ENCODE results near the gene POLA1.
A peak's percentile ranks its signal among the peaks of the same experiment; 100 is the strongest.

The POLA1 gene

DNA sequence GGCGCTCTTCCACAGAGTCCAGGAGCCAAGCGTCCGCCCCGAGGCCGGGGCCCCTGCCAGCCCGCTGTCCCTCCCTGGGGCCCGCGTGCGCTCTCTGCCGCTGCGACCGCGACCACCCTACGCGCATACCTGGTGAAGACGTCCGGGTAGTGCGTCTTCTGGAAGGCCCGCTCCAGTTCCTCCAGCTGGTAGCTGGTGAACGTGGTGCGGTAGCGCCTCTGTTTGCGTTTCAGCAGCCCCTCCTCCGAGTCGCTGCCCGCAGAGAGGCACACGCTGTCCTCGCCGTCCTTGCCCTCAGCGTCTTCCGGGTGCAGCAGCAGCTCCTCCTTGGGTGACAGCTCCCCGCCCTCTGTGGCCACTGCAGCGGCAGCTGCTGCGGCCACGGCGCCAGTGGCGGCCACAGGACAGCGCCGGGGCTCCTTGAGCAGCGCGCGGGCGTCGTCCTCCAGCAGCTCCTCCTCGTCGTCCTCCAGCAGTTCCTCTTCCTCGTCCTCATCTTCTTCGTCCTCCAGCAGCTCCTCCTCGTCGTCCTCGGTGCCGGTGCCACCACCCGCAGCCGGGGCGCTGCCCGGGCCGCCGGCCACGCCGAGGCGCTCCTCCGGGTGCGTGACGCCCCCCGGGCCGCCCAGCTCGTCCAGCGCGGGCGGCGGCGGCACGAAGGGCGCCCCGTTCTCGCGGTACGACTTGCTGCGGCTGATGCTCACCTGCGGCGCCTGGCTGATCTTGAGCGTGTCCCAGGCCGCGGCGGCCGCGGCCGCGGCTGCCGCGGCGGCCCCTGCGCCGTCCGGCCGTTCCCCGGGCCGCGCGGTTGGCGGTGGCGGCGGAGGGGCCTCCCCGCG is 319.3 kb downstream of the POLA1 start:
- DNase-seq: no peak

DNA sequence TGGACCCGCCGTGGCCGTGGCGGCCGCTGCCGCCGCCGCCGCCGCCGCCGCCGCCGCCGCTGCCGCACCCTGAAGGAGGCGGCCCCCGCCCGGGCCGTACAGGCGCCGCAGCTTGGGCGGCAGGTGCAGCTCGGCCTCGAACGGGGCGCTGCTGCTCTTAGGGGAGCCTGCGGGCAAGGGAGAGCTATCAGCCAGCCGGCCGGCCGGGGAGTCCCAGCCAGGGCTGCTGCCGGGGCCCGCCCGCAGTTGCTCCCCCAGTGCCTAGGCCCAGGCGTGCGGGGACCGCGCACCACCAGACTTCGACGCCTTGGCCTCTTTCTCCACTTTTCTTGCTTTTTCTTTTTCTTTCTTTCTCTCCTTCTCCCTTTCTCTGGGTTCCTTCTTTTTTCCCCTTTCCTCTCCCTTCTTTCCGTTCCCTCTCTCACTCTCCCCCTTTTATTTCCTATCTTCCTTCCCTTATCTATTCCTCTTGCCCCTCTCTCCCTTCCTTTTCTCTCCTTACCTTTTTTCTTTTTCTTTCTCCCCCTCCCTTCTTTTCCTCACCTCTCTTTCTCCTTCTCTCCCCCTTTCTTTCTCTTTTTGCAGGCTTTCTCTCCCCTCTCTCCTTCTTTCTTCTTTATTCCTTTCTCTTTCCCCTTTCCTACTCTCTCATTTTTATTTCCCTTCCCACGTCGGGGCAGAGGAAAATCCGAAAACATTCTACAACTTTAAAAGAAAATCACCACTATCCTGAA is 320.1 kb downstream of the POLA1 start:
- no peak for DNase-seq

DNA sequence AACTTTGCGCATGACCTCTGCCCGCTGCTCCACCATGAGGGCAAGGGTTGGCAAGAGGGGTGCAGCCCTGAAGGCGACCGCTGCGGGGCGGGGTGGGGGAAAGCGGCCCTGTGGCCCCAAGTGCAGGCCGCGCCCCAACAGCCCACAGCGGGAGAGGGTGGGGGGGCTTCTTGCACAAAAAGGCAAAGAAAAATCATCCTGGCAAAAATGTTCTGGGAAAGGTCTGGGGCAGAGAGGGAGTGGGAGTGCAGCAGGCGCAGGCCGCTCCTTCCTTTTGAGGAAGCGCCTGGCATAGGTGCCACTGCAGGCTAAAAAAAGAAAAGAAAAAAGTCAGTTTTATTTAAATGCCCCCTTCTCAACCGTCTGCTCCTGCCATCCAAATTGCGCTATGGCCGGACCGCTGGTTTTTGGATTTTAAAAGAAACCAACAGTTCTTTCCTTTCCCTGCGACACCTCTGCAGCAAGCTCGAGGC is 320.7 kb downstream of the POLA1 start:
- DNase-seq: no peak

DNA sequence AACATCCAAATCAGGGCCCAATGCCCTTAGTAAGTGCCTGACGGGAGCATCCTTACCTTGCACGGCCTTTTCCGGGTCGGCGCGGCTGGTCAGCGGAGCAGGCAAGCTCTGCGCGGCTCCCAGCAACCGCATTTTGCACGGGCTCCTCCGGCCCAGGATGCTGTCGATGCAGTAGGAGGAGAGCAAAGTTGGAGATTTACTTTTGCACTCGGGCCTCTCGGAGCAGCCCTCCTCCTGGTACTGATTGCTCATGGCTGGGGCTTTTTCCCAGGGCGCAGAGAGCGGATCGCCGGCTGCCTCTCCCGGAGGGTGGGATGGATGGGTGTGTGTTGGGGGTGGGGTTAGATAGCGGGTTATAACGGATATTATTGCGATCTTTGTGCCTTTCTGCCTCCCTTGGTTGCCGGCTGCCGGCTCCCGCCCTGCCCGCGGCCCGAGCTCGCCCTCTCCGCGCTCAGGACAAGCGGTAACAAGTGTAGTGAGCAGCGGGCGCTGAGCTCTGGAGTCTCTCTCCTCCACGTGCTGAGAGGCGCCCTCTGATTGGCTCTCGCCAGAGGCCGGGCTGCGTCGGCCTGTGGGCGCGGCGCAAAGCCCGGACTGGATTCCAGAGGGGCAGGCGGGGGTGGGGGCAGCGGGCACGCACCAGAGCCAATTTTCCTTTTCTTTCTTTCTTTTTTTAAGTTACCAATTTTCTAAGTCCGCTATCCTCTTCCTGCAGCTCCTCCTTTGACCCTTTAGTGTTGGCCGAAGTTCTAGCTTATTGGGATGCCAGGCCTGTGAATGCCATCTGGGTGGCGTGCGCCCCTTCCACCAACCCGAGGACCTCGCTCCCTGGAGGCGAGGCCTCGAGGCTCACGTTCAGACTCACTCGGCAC is 322.0 kb downstream of the POLA1 start, which contains the start of gene ARX:
TSS of gene ARX (minus strand) at position 480 of the 875 bp plus-strand sequence. CDS start at position 252, 228 bp downstream.
- peak; percentile 40 for DNase-seq

DNA sequence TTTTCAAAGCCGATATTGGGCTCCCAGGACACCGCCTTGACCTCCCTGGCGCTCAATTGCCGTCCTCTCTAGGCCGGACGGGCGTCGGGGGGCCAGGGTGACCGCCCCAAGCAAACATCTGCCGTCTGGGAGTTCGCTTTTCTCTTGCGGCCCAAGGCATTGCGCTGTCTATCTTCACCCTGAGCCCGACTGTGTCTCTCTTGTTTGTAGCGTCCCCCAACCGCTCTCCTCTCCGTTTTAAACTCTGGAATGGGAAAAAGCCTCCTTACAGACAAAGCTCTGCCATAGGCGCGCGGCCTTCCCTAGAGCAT is 322.6 kb downstream of the POLA1 start:
- no peak for DNase-seq

DNA sequence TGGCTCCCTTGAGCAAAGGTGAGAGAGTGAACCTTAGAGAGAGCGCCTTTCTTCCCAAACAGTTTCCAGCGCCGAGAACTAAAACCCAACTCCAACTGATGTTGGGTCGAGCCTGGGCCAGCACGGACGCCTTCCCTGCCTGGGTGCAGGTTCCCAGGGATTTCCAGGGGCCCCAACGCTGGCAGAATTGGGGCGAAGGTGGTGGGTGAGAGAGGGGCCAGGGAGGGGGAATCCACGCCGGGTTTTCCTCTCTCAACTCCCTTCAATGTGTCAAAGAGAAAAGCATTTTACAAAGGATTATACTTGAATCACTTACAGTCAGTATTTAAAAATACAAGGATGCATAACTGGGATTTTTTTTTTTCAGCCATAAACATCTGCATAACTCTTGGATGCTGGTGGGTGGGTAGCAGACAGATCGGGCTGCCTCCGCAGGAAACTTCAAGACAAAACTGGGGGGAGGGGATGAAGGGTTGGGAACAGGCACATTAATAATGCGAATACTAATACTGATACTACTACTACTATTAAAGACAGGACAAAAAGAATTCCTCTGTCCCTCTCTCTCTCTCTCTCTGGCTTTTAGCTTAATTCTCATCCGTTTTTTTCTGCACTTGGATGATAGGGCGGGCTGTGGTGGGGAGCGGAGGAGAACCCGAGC is 323.4 kb downstream of the POLA1 start:
- no peak for DNase-seq

DNA sequence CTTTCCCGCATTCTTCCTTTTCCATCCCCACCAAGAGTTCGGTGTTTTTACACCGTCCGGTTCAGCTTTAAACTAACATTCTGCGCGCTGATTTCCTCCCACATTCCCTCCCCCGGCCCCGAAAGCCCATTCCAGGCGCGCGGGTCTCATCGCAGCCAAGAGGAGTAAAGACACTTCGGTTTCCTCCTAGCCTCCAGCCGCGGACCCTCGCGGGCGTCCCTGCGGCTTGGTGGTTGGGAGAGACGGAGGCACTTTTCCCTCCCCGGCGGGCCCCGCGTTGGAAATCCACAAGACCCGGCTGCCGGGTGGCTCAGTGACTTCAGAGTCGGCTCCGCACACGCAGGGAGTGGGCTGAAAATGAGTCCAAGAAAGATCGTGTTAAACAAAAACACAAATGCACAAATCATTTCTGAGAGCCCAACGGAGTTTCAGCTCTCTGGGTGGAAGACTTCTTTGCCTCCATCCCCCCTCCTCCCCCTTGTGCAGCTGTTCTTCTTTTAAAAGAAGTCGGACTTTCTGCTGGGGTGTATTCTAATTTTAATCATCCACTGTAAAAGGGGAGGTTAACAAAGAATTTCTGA is 324.0 kb downstream of the POLA1 start:
- DNase-seq: no peak

DNA sequence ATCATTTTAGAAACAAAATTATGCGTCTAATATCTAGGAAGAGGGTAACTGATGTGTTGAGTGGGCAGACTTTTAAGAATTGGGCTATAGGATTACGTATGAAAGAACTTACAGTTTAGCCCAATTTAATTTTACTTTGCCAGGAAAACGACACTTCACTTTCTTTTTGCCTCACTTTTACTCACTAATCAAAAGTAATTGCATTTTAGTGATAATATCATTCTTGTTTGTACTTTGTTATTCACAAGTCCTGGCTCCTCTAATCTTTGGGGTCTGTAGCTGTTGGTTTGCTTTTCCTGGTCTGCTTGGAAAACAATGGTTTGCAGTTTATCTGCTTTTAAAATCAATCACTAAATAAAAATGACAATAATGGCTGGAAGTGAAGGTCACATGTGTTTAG is 325.0 kb downstream of the POLA1 start:
- DNase-seq: no peak

DNA sequence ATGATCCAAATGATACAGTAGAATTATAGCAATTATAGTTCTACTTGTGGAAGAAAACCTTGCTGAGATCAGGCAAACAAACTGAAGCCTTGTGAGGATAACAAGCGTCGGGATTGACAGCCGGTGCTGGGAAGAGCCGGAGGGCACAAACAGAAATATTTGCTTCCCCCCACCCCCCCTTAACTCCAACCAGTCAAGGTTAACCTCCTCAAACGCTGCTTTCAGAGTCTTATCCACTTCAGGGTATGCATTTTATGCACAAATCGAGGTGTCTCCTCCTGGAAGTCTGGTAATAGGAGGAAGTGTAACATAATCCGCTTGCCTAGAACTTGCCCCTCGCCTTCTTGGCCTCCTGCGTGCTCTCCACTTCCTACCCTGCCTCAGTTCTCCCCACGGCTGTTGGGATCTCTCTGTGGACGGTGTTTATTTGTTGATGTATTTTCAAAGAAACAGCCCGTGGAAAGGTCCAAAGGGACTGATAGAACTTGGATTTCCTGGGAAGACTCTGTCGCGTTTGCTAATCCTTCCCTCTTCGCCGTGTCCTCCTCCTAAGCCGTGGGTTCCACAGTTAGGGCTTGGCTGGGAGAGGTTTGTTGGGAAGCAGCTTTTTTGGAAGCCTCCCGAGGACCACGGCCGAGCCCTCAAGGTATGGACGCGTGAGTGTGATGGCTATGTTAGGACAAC is 326.1 kb downstream of the POLA1 start:
- no peak for DNase-seq

DNA sequence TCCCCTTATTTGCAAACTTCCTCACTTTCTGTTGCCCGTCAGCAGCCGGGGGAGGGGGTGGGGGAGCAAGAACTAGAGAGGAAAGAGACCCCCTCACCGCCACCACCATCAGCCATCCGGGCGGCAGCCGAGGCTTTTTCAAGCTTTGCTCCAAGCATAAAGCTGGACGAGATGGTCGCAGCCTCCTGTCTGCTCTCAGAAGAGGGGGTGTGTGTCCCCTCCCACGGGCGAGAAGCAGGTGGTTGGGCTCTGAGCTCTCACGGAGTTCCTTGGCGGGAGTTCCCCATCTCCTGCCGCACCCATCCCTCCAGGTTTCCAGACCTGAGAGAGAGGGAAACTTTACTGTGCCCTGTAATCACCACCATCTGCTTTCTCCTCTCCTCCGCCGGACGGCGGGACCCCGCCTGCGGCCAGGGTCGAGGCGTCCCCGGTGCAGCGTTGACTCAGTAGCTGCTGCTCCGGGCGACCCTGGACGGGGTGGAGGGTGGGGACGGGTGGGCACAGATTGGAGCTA is 326.7 kb downstream of the POLA1 start:
- no peak for DNase-seq

DNA sequence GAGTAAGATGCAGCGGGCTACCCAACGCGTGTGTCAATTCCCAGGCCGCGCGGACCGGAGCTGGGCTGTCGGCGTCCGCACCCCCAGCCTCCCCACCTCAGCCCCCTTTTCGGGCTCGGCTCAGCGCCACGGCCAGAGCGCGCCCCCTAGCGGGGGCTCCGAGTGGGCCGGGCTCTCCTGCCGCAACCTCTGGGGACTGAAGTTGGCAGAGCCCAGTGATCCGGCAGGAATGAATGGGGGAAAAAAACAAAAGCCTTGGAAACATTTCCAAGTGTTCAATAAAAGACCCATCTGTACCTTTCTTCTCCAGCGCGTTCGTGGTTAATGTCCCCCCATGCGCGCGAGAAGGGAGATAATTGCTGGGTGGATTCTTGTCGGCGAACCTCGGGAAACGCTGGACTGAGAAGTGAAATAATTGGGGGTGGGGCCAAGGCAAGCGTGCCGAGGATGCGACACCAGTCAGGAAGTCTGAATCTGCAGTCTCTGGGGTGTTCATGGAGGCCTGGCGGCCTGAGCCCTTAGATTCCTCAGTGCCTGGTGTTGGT is 327.3 kb downstream of the POLA1 start:
- DNase-seq: peak; percentile 17

DNA sequence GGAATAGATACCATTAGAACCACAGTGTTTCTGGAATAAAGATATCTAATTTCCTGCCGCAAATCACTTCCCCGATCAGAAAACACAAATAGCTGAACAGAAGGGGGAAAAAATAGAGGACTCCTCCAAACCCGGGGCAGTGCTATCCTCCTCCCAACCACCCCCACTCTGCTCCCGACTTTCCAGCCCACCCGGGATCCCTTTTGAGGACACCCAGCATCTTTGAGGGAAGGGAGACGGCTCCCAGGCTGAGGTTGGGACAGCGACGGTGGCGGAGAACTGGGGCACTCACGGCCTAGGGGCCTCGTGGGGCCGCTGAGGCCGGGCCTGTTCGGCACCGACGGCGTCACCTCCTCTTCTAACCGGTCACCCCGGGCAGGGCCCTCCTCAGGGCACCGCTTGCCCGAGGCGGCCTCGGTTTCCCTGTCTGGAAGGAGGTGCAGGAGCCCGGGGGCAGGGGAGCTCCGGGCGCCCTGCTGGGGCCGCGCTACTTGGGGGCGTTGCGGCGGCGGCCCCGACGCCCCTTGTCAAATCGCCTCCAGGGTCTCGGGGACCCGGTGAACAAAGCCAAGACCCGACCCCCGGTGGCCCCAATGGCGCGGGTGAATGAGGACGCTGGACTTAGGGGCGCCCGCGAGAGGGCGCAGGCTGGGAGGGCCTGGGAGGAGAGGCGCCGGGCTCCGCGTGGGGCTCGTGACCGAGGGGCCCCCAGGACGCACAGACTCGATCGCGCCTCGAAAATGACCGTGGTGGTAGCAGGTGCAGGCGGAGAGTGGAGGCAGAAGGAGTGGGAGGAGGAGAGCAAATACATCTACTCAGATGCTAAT is 329.0 kb downstream of the POLA1 start:
- no peak for DNase-seq

DNA sequence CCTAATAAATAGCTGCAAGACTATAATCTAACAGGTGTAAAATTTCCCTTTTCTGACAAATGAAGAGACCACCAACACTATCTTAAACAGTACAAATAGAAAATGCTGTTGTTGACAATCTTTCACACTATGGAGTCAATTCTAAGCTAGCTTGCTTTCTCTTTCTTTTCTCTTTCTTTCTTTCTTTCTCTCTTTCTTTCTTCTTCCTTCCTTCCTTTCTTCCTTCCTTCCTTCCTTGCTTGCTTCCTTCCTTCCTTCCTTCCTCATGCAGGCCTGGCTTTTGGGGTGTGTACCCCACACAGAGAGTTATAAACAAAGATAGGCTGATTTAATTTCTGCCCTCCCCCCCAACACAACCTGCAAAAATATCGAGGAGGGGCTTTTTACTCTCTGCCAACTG is 330.2 kb downstream of the POLA1 start:
- no peak for DNase-seq

DNA sequence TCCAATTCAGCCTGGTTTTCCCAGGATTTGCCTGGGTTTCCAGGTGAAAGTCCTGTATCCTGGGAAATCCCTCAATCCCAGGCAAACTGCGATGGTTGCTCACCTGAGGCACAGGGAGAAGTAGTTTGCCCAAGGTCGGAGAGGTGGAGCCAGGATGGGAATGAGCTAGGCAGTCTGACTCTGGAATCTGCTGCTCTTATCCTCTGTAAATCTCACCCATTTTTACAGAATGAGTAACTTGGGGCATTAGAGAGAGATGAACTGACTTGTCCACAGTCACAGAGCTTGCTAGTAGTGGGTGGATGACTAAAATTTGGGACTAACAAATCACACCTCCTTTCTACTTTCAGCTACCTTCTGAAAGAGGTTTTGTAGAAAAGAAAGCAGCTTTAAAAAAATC is 331.9 kb downstream of the POLA1 start:
- DNase-seq: no peak

DNA sequence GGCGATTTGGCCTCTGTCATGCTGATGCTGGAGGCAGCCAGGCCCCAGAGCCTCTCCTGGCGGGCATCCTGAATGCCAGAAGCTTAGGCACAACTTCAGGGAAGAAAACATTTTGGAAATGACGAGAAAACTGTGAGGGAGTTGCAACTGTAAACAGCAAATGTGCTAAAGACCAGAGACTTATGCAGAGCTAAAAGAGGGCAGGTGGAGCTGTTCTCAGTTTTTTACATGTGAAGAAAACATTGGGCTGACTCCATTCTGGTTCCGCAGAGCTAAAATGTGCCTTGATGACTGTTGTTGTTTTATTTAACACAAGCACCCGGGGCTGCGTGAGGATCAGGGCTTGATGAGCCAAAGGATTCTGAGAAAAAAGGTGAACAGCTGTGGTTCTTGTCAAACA is 332.9 kb downstream of the POLA1 start:
- no peak for DNase-seq

DNA sequence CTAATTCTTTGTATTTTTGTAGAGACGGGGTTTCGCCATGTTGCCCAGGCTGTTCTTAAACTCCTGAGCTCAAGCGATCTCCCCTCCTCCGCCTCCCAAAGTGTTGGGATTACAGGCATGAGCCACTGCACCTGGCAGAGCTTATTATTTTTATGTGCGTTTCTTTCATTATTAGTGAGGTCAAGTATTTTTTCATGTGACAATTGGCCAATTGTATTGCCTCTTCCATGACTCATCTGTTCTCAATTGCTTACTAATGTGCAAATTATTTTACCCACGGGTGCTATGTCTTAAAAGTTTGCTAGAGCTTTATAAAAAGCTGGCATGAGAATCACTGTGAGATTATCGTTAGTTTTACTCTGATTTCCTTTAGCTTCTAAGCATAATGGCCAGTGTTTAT is 335.0 kb downstream of the POLA1 start:
- peak; percentile 63 for DNase-seq

DNA sequence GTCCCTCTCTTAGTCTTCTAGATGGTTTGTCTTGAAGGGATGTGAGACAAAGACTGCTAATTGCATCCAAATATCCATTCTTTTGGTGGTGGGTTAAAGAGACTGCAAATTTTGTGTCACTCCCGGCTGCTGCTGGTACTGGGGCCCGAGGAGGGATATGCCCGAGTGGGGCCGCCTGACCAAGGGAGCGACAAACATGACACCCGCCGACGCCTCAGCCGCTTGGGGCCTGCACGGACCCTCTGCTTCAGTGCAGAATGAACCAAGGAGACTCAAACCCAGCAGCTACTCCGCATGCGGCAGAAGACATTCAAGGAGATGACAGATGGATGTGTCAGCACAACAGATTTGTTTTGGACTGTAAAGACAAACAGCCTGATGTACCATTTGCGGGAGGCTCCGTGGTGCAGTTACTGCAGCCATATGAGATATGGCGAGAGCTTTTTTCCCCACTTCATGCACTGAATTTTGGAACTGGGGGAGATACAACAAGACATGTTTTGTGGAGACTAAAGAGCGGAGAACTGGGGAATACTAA is 335.6 kb downstream of the POLA1 start:
- DNase-seq: no peak

DNA sequence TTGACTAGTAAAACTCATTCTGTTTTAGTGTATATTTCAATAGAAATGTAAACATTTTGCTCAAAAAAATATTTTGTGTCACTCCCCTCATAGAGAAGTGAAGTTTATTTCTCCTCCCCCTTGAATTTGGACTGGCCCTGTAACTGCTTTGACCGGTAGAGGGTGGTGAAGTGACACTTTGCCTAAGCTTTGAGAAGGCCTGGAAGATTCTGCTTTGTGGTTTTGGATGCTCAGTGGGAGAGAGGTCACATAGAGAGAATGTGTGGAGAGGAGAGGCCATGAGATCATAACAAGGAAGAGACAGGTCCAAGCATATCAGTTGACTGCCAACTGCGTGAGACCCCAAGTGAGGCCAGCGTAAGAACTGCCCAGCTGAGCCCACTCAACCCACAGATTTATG is 341.2 kb downstream of the POLA1 start:
- DNase-seq: peak; percentile 40

DNA sequence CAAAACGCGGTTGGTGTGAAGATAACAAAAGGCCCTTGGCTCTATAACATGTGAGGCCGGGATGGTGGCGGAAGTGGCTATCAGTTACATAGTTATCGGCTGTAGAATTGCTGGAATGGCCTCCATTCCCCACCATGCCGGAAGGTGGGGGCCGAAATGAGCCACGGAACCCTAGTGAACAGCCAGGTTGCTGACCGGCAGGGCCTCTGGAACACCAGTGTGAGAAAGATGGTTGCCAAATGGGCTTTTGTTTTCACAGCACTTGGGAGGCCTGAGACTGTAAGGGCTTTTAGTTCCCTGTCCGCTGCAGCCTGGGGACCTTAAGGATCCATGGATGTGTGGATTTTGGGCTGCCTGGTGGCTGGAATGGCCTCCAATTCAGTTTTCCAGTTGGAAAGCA is 345.3 kb downstream of the POLA1 start:
- DNase-seq: no peak

DNA sequence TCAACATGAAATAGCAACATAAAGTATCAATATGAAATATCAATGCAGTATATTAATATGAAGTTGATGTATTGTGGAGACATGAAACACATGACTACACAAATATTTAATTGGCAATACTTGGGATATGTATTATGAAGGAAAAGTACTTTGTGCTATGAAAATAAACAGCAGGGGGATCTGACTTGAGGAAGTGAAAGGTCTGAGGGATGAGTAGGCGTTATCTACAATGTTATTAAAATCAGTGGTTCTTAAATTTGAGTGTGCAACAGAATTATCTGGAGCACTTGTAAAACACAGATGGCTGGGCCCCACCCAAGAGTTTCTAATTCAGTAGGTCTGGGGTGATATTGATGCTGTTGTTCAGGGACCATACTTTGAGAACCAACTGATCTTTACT is 349.5 kb downstream of the POLA1 start:
- no peak for DNase-seq

Measured in EL (cell line).